SH-SY5Y (cell line): ENCODE measurements around the gene NBEA.

ENCODE experiments used
- GATA2 ChIP-seq: IDR thresholded peaks from 2 replicates; pipeline ENCODE4 v1.6.1; 2011; ENCODE audit warnings: mild to moderate bottlenecking, low read depth, low read length
- GATA3 ChIP-seq: IDR thresholded peaks from 2 replicates; pipeline ENCODE4 v1.6.1; 2011; ENCODE audit warnings: low read depth, mild to moderate bottlenecking, low read length, moderate library complexity

DNA sequence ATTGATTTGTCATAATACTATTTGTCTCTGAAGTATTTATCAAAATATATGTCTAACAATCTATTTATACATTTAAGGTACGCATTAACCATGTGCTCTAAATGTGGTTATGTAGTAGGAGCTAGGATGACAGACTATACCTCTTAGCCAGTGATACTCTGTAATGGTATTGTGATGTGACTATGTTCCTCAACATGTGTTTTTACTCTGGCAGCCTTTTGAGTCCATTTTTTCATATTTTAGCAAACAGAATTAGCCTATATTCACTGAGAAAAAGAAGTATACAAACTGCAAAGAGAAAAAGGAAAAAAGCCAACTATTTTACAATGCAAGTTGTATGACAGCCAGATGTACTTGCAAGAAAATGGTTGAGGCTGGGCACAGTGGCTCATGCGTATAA, 507.8 kb downstream of the NBEA start:
- TF ChIP-seq GATA2 (no peak), GATA3 (no peak)
